Measurements from ENCODE around the gene GPR15. TPM values are rescaled to one million over a fixed set of nuclear protein-coding genes. Genes with fewer than 3 reads are reported as not detected.

The GPR15 gene
- total RNA-seq, 1 experiment from 2014 or later = not detected

GRCh38 chr3:98582042-98582441 lies 50.3 kb downstream of the GPR15 start:
- DNase-seq (ENCODE audit: low read depth) = no peak

DNA sequence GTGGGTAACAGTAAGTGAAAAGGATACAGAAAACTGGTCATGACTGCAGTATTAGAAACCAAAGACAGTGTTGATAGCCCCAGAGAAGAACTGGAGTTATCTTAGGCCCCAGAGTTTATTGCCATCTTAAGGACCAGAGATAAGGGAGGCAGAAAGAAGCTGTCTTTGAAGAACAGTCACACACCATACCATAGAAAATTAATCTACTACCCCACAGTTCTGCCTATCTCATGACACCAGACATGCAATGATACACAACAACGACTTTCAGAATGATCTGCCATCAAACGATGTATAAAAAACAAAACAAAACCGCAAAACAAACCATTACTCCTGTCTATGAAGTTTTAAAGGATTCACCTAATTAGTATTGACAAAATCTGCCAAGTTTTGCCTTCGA lies 52.0 kb downstream of the GPR15 start:
- DNase-seq (ENCODE audit: low read depth) = no peak

Small RNA genes lying within 50 kb of the gene (small RNA-seq; reads per million reads assigned to genes)
- not detected for gene RPL38P4

Other genes starting within 250 kb of the GPR15 start
- gene OR5H2, start 249.5 kb upstream of the GPR15 start, total RNA-seq (2014; rRNA removed; shearing (Covaris generic)) = not detected in 2 replicates
- gene OR5K4, start 178.1 kb upstream of the GPR15 start, total RNA-seq (2014; rRNA removed; shearing (Covaris generic)) = not detected in 2 replicates
- not detected in 2 replicates for gene OR5K3, start 141.3 kb upstream of the GPR15 start, total RNA-seq (2014; rRNA removed; shearing (Covaris generic))
- gene OR5K1, start 68.8 kb upstream of the GPR15 start, total RNA-seq (2014; rRNA removed; shearing (Covaris generic)) = not detected in 2 replicates
- gene OR5K2, start 34.3 kb upstream of the GPR15 start, total RNA-seq (2014; rRNA removed; shearing (Covaris generic)) = not detected in 2 replicates
- 43.4 and 74.0 TPM in 2 replicates for gene CLDND1, start 9.1 kb upstream of the GPR15 start, total RNA-seq (2014; rRNA removed; shearing (Covaris generic))
- 35.4 and 50.0 TPM in 2 replicates for gene CPOX, start 61.6 kb downstream of the GPR15 start, total RNA-seq (2014; rRNA removed; shearing (Covaris generic))
- gene ST3GAL6, start 231.4 kb downstream of the GPR15 start, total RNA-seq (2014; rRNA removed; shearing (Covaris generic)) = 11.1 and 12.4 TPM in 2 replicates

Data from HT1080 (cell line).